ENCODE results near the gene THBS1.
A peak's percentile ranks its signal among the peaks of the same experiment; 100 is the strongest.

THBS1 gene

DNA sequence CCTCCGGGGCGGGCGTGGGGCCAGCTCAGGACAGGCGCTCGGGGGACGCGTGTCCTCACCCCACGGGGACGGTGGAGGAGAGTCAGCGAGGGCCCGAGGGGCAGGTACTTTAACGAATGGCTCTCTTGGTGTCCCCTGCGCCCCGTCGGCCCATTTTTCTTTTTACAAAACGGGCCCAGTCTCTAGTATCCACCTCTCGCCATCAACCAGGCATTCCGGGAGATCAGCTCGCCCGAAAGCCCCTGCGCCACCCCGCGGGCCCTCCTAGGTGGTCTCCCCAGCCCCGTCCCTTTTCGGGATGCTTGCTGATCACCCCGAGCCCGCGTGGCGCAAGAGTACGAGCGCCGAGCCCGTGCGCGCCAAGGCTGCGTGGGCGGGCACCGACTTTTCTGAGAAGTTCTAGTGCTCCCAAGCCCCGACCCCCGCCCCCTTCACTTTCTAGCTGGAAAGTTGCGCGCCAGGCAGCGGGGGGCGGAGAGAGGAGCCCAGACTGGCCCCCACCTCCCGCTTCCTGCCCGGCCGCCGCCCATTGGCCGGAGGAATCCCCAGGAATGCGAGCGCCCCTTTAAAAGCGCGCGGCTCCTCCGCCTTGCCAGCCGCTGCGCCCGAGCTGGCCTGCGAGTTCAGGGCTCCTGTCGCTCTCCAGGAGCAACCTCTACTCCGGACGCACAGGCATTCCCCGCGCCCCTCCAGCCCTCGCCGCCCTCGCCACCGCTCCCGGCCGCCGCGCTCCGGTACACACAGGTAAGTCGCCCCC, at the start of gene THBS1:
Gene THBS1 (plus strand): TSS at position 595 of the 757 bp plus-strand sequence. CDS start 779 bp downstream, outside the sequence.
- DNase-seq, result peak; percentile 88

DNA sequence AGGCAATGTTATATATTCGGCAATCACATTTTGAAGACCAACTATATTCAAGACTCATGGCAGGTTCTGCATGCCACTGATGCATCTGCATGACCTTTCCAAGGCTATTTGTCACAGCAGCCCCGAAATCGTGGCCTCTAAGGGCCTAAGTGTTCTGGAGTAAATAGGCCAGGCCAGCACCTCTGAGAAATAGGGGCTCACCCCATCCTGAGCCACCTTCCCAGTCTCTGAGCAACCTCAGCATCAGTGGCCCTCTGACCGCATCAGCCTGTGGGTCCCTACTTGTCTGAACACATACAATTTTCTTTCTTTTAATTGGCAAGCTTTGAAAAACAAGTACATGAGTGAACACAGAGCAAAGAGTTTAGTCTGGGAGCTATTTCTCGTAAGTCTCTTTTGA, 45.9 kb upstream of the THBS1 start:
- DNase-seq, result no peak

DNA sequence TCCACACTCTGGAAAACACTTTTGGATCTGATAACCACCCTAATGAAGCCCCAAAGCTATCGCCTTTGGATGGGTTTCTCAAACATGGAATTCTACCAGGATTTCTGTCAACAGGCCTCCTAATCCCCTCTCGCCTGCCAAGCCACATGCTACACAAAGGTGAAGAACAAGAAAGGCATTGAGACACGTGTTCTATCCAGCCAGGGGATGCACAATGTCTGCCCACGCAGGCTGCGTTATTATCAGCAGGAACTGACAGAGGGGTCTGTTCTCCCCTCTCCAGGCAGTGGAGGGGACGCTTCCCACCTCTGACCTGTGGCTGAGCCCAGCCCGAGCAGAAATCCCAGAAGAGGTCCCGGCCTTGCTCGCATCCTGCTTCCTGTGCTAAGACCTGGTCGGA, 45.4 kb upstream of the THBS1 start:
- no peak for DNase-seq

DNA sequence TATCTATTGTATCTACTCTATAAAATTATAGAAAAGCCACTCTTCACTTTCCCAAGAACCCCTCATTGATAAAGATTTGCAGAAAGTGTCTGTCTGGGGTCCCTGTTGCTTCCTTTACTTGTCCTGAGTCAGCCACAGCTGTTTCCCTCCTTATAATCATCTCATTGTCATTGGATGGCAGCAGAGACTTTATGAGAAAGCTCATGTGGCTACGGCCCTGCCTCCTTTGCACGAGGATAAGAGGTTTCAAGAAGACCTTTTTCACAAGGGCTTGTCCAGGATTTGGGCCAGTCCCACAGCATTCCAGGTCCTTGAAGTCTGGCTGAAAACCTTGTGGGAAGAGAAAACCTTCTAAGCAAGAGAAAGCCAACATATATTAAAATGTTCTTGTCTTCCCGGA, 41.9 kb upstream of the THBS1 start:
- DNase-seq, result no peak

DNA sequence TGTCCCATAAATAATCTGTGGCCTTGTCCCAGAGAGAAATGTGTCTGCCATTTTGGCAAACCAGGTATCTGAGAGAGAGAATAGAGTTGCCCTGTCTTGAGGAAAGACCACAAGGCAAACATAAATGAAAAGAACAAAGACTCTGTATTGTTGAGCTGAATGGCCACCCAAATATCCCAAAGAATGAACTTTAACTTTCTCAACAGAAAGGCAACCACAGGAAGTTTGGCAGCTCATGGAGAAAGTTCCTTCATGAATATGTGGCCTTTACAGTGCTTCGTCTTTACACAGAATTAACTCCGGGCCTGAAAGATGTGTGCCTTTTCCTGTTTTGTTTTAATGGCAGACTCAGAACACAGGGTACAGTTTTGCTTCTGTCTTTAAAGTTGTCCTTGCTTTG, 41.4 kb upstream of the THBS1 start:
- no peak for DNase-seq

DNA sequence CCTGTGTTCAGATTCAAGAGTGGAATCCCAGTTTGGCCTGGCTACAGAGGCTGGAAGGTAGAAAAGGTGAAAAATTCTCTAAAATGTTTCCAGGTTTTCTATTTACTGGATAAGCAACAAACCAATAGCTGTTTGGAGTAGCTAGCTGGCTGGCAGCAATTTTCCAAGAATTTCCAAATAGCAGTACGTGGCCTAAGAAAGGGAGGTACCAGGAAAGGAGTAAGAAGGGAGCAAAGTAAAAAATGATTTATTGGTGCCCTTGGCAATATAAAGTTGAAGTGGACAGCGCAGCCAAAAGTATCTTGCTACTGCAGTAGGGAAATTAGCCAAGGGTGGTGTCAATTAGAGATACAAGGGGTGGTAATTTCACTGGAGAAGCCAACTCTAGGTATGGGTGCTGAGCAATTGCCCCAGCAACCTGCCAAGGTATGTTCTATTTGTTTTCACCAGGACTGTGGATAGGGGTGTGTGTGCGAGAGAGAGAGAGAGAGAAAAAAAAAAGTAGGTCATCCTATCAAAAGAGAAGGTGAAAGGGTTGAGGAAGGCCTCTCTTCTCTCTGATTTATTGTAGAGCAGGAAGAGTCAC, 40.8 kb upstream of the THBS1 start:
- no peak for DNase-seq

DNA sequence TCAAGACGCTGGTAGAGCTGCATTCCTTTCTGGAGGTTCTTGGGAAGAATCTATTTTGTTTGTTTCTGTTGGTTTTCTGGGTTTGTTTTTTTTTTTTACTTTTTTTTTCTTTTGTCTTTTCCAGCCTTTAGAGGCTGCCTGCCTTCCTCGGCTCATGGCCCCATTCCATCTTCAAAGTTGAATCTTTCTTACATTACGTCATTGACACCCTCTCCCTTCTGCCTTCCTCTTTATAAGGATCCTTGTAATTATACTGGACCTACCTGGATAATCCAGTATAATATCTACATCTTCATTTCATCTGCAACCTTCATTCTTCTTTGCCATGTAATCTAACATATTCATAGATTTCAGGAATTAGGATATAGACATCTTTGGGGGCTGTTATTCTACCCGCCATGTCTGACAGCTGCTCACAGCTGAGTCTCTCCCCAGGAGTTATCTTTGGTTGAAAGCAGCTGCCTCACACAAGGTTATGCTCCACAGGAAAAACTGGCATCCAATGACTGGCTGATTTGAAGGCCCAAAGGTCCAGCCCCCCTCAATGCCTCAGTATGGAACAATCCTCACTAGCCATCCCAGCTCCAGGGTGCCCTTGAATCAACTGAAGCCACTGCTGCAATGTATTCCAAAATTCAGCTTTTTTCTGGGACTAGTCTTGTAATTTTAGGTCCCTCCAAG, 38.4 kb upstream of the THBS1 start:
- DNase-seq, result no peak

DNA sequence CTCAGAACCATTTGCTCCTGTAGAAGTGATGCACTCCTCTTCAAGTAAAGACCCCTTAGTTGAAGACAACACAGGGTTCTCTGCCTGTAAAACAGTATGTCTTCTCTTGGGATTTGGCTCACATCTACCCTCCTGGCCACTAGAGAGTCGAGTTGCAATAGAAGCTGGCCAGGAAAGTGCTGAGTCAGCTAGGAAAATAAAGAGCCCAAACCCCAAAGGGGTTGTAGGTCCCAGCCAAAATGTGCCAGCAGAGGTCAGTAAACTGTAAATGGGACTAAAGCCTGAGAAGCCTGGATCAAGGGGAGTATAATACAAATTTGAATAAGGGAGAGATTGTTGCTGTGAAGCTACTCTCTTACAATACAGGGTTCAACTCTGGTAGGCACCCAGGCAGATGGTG, 37.2 kb upstream of the THBS1 start:
- no peak for DNase-seq

DNA sequence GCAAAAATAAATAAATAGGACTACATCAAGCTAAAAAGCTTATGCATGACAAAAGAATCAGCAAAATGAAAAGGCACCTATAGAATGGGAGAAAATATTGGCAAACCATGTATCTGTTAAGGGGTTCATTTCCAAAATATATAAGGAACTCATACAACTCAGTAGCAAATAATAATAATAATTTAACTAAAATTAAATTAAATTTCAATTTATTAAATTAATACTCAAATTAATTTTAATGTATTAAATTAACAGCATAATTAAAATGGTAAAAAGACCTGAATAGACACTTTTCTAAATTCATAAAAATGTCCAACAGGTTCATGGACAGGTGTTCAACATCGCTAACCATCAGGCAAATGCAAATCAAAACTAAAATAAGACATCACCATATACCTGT, 34.0 kb upstream of the THBS1 start:
- no peak for DNase-seq

DNA sequence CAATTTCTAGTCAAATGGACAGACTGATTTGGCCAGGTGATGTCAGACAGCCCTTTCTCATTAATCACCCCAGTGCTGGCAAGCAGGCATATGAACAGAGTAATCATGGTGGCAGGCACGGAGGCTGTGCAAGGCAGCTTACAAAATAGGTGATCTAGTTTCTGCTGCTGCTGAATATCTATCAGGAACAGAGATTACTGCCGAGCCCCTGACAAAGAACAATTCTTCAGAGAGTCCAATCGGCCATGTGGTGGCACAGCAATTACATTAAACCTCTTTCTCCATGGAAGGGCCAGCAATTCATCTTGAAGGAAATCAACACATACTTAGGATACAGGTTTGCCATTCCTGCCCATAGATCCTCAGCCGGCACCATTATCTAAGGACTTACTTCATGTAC, 32.3 kb upstream of the THBS1 start:
- DNase-seq, result no peak

DNA sequence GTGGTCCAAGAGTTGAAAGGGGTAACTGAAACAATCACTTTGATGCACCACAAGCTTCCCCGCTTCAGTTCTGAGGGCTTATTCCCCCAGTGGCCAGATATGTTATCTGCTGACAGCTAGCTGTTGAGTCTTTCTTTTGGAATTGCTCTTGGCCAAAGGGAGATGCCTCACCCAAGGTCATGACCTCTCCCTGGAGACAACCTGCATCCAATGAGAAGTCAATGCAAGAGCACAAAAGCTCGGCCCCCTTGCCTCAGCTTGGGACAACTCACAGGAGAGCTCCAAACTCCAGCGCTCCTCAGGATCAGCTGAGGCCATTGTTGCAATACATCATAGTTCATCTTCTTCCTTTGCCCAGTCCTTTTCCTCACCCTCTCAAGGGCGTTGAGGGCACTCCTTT, 31.0 kb upstream of the THBS1 start:
- no peak for DNase-seq

DNA sequence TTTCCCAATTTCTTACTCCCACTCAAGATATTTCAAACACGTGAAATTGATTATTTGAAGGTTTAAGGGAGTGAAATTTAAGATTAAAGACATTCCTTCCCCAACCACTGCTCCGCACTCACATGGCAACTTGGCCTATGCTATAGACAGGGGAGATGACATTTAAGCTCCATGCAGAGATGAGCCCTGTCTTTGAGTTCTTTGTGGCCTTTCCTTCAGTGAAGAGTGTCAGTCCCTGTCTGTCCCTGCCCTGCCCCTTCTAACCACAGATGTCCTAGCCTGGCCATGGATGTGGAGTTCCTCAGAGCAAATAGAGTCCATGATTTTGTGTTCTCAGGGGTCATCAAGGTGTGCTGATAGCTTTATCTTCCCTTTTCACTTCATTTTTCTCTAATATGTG, 29.4 kb upstream of the THBS1 start:
- DNase-seq, result no peak

DNA sequence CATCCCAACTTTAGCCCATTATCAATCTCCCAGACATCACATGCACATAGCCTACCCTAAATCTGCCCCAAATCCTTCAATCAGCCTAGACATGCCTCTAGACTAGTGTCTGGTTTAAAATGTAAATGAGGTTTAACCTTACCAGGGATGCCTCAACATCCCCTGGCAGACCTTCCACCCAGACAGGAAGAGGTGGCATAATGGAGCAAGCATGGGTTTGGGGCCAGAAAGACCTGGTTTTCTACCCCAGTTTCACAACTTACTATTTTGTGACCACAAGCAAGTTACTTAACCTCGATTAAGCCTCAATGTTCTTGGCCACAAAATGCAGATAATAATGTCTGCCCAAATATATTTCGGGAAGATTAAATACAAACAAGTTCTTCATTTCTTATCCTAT, 28.3 kb upstream of the THBS1 start:
- DNase-seq, result no peak

DNA sequence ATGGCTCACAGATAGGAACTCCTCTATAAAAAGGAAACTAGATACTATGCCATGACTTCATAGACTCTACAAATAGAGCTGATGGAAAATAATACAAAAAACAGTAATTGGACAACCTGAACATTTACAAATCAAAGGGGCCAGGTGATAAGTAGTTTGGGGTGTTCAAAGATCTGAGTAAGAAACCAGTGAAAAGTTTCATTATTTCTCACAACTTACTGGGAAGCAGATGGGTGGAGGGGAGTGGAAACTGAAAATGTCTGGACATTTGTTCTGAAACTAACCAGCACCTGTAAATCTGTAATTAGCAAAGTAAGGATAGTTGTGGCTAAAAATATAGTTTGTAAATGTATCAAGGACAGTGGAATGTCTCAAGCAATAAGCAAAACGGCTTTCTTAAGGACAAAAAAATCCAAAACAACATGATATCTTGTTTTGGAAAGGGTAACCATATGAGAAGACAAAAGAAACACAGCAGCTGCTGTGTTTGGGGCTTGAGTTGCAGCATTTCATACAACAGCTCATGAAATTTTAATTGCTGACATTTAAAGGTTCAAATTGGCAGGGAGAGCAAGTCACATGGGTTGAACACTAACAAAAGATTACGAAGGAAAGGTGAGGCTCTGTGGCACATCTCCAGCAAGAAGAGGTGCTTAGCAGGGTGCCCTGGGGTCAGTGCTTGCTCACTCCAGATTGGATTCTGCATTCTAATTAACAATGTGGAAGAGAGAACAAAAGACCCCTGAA, 26.8 kb upstream of the THBS1 start:
- no peak for DNase-seq

DNA sequence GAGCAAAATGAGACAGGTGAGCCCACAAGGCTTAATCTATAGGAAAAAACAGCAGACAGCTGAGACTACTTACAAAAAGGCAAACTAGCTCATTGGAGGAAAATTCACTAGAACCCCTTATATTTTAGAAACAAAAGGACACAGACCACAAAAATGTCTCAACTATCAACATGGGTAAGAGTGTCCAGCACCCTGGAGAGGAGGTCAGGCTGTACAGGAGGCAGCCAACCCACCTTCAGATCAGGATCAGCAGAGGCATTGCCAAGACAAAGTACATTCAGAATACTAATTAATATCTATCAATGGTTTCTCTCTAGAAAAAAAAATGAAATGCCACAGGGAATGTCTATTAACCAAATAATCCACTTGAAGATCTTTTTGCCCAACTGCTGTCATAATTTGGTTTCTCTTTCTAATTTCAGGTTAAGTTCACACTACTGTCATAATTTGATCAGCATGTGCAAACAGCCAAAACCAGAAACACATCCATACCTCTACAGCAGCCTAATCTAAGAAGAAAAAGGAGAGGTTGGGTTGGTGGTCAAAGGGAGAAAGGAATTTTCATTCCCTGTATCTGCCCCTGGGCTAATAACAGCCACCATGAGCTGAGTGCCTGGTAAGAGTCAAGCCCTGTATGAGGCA, 26.0 kb upstream of the THBS1 start:
- no peak for DNase-seq

DNA sequence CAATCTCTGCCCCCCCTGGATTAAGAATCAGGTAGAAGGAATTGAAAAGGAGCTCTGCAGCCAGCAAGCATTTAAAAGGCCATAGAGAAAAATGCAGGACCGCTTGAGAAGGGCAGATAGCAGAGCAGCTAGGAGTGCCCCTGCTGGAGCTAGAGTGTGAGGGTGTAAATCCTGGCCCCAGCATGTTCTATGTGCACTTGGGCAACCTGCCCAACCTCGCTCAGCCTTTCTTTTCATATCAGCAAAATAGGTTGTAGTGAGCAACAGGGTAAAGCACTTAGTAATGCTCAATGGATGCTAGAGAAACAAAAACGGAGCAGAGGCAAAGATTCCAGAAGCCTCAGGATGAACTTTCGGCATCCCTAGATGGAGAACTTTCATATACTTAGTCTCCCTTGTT, 25.0 kb upstream of the THBS1 start:
- DNase-seq, result no peak

DNA sequence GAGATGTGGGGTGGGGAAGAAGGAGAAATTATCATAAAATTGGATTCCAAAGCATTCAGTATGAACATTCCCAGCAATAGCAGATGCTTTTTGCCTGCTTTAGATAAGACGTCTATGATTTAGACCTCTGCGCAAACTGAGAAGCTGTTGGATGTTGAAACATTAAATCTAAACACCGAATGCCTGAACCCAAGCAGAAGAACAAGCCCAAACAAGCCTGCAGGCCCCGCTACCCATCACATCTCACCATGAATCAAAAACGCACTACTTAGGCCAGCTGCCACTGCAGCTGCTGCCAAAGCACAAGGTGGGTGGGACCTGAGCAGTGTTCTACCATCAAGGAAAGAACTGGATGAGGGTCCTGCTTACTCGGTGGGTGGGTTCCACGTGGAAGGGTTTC, 24.4 kb upstream of the THBS1 start:
- DNase-seq, result no peak

DNA sequence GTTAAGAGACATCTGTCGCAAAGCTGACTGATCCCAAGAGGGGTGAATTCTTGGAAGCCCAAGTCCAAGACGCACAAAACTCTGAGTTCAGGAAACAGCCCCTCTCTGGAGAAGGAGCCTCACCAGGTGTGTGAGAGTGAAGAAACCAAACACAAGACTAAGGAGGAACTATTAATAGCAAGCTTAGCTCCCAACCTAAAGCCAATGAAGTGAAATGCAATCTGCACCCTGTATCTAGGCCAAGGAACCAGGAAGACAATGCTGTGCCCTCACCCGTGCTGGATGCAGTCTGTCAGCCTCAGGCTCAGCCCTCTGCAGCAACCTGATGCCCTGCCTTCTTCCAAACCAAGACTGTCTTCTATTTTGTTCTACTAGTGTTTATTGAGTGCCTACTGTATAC, 22.5 kb upstream of the THBS1 start:
- DNase-seq, result no peak

DNA sequence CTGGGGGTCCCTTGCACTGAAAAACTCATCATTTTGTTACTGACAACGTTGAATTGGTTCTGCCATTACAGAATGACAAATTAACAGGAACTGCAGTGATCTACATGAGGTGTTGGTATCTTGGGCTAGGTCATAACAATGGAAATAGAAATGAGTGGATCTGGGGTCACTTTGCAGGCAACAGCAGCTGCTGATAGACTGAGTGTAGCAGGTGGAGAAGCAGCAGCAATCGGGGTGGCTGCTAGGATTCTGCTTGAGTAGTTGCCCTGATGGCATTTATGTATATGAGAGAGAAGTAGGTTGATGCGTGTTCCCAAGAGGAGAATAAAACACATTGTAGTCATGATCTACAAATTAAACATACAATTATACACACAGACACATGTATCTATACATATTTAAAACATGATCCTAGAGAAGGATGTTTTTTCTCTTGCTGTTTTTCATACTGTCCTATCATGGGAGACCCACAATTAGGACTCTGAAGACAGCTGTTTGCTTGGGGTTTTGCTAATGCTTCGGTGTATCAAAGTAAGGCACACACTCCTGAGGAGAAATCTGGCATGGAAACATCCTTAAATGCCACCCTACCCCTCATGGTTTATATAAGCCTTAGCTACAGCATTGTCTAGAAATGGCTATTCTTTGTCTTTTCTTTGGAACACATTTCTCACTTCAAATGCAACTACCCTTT, 15.8 kb upstream of the THBS1 start:
- no peak for DNase-seq

DNA sequence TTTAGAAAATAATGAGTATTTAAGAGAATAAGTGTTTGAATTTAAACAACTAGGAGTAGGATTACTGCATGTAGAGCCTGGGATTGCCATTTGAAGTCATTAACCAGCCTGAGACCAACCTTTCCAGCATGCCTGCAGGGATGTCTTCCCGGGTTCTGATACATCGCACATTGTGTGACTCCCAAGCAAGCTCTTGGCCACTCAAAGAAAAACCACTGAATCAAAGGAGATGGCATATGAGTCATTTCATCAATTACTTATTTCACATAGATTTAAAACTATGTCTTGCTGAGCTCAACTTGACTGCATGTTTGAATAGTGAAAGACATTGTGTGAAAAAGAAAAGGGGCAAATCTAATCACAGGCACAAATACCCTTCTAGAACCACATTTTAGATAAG, 15.0 kb upstream of the THBS1 start:
- no peak for DNase-seq

DNA sequence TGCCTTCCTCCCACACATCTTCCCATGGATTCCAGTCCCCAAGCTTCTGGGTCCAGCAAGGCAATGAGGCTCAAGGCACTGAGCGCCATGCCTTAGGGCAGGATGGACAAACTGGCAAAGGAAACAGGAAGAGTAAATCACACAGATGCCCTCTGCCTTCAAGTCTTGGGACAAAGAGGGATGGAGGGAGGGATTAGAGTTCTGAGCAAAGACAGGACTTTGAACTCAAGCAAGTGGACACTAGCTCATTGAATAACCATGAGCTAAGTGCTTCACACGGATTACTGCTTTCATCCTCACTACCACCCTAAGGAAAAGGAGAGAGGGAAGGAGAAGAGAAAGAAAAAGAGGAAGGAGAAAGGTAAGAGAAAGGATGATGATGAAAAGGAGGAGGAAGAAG, 7.6 kb upstream of the THBS1 start:
- no peak for DNase-seq

DNA sequence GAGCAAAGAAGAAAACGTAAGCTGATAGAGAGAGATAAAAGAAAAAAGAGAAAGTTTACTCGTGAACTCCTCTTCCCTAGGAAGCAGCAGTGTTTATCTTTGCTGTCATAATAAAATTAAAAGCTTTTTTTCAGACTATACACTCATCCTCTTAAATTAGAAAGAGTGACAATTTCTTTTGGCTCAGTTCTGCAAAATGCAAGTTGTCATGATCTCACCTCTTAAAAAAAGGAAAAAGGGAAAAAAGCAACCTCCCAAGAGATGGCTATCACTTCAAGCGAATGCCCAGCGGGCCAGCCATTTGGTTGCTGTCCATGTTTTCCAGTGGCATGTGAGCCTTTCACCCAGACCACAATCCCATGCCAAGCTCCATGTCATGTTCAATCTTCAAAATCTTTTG, 7.0 kb upstream of the THBS1 start:
- DNase-seq, result no peak

DNA sequence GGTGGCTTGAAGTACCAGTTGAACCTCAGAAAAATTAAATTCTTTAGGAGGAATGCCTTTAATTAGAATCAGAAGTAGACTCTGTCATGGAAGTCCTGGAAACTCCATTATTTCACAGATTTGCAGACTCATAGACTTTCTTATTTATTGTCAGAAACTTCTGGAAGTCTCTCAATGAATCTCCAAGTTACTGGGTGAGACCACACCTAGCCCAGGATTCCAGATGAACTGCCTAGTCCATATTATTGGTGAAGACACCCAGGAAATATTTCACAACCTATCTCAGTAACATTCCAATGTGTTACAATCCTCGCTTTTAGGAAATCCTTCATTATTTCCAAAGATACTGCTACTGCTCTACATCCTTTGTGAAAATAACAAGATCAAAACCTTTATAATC, 6.5 kb upstream of the THBS1 start:
- no peak for DNase-seq
